CD4-positive, alpha-beta T cell treated with Interleukin-21 for 1 hour (primary cell): ENCODE results near the gene DRG2.

Source experiments
- DNase-seq: peaks from one replicate; pipeline ENCODE4 v3.0.0-alpha.2; 2020

Gene DRG2

DNA sequence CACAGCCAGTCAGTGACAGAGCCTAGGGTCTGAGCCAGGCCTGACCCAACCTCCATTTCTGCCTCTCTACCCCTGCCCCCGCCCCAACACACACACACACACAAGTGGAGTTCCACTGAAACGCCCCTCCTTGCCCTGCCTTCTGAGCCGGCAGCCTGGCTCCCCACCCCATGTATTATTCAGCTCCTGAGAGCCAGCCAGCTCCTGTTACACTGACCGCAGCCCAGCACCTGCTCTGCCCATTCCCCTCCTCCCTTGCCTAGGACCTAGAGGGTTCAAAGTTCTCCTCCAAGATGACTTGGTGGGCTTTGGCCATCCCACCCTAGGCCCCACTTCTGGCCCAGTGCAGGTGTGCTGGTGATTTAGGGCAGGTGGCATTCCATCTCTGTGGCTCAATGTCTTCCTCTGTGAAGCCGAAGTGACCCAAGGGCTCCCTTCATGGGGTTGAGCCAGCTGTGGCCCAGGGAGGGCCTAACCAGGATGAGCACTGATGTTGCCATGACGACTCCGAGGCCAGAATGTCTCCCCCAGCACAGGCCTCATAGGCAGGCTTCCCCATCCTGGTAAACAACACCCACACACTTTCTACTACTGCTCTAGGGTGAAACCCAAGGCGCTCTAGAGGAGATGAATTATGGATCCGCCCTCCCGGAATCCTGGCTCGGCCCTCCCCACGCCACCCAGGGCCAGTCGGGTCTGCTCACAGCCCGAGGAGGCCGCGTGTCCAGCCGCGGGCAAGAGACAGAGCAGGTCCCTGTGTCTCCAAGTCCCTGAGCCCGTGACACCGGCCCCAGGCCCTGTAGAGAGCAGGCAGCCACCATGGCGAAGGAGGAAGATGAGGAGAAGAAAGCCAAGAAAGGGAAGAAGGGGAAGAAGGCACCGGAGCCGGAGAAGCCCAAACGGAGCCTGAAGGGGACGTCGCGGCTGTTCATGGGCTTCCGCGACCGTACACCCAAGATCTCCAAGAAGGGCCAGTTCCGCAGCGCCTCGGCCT lies 30.5 kb downstream of the DRG2 start:
- DNase-seq: no peak

GRCh38 chr17:18119166-18119745 lies 31.5 kb downstream of the DRG2 start:
- no peak for DNase-seq

GRCh38 chr17:18119938-18120337 lies 32.2 kb downstream of the DRG2 start:
- DNase-seq: no peak

DNA sequence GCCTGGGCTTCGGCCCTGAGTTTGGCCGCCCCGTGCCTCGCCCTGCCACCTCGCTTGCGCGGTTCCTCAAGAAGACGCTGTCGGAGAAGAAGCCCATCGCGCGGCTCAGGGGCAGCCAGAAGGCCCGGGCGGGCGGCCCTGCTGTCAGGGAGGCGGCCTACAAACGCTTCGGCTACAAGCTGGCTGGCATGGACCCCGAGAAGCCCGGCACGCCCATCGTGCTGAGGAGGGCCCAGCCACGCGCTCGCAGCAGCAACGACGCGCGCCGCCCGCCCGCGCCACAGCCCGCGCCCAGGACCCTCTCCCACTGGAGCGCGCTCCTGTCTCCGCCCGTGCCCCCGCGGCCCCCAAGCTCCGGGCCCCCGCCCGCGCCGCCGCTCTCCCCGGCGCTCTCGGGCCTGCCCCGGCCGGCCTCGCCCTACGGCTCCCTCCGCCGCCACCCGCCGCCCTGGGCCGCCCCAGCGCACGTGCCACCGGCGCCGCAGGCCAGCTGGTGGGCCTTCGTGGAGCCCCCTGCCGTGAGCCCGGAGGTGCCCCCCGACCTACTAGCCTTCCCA lies 32.8 kb downstream of the DRG2 start:
- no peak for DNase-seq

GRCh38 chr17:18121144-18121910 lies 33.6 kb downstream of the DRG2 start:
- no peak for DNase-seq

- DNase-seq: no peak
Measured at GRCh38 chr17:18122990-18123753, 35.4 kb downstream of the DRG2 start.

GRCh38 chr17:18124345-18125126 lies 36.8 kb downstream of the DRG2 start:
- DNase-seq: no peak

GRCh38 chr17:18129041-18129502 lies 41.3 kb downstream of the DRG2 start:
- no peak for DNase-seq

- no peak for DNase-seq
Measured at GRCh38 chr17:18132711-18133110, 45.0 kb downstream of the DRG2 start.

DNA sequence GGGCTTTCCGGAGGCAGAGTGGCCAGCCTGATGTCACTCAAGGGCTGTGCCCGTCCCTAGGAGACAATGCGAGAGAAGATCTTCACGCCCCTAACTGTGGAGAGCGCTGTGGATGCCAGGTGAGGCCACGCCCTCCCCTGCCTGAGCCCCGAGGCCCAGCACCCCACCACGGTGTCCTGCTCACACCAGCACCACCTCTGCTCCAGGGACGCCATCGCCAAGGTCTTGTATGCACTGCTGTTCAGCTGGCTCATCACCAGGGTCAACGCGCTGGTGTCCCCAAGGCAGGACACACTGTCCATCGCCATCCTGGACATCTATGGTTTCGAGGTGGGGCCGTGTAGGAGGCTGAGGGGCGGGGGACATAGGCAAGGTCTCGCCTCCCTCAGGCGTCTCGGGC lies 48.6 kb downstream of the DRG2 start:
- no peak for DNase-seq

DNA sequence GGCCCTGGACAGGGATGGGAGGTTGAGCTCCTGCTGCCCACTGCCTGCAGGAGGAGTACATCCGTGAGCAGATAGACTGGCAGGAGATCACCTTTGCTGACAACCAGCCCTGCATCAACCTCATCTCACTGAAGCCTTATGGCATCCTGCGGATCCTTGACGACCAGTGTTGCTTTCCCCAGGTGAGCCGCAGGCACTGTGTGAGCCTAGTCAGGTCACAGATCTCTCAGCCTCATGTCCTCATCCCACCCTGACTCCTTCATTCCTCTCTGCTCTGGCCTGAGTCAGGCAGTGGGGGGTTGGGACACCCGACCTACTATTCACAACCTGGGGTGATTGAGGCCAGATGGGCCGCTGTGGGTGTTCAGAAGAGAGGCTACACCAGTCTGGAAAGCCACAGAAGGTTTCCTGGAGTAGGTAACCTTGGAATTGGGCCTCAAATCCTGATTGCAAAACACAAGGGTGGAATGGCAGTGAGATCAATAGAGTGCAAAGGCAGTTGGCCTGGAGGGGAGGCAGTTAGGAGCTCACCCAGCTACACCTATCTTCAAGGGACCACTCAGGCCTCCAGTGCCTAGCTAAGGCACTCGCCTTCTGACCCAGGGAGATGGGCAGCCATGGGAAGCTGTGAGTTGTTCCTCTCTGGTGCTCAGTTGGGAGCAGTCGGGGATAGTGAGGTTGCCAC lies 50.5 kb downstream of the DRG2 start:
- no peak for DNase-seq

- no peak for DNase-seq
Measured at GRCh38 chr17:18139092-18139491, 51.3 kb downstream of the DRG2 start.

DNA sequence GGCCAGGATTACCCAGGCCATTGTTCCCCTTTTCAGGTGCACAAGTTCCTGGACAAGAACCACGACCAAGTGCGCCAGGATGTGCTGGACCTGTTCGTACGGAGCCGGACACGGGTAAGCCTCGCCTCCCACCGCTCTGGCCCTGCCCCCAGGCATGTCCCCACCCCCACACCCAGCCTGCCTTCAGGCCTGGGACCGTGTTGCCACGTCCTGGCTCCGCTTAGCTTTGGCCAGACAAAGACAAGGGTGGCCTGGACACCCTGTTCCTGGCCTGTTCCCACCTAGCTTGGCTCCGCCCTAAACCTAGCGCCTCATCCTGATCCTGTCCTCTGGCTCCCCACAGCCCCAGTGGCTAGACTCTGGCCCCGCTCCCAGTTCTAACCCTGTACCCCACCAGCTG lies 51.8 kb downstream of the DRG2 start:
- DNase-seq: no peak

- no peak for DNase-seq
Measured at GRCh38 chr17:18139949-18140348, 52.2 kb downstream of the DRG2 start.

DNA sequence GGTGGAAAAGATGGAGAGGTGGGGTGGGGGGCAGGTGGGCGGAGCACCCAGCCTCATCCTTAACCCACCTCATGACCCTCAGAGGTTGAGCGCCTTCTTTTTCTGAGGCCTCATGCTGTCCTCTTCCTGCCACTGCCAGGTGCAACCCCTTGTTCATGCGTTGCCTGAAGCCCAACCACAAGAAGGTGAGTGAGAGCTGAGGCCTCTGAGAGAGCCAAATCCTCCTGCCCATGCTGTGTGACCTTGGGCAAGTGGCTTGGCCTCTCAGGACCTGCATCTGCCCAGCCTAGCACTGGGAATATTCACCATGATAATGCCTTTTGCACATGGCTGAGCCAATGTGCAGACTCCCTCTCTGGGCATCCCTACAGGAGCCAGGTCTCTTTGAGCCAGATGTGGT lies 52.9 kb downstream of the DRG2 start:
- no peak for DNase-seq

DNA sequence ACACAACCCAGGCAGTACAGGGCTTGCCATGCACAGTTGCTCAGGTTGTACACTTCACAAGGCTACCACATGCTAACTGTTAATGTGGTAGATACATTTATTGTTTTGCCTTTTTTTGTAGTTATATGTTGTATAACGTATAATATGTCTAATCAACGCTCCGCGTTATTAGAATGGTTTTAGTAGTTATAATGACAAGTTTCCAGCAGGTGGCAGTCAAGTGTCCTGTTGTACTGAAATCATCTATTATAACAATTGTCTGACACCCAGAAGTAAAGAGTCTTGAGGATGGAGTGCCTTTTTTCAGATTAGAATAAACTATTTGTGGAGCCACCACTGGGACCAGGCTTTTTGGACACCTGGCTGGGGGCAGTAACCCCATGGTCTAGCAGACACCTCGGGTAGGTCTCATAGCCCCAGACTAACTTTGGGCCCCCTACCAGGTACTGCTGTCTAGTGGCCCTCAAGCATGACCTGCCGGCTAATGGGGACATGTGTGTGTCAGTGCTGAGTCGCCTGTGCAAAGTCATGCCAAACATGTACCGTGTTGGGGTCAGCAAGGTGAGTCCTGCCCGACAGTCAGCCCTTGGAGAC lies 53.6 kb downstream of the DRG2 start:
- DNase-seq: peak; percentile 72

- DNase-seq: no peak
Measured at GRCh38 chr17:18142417-18142816, 54.7 kb downstream of the DRG2 start.

DNA sequence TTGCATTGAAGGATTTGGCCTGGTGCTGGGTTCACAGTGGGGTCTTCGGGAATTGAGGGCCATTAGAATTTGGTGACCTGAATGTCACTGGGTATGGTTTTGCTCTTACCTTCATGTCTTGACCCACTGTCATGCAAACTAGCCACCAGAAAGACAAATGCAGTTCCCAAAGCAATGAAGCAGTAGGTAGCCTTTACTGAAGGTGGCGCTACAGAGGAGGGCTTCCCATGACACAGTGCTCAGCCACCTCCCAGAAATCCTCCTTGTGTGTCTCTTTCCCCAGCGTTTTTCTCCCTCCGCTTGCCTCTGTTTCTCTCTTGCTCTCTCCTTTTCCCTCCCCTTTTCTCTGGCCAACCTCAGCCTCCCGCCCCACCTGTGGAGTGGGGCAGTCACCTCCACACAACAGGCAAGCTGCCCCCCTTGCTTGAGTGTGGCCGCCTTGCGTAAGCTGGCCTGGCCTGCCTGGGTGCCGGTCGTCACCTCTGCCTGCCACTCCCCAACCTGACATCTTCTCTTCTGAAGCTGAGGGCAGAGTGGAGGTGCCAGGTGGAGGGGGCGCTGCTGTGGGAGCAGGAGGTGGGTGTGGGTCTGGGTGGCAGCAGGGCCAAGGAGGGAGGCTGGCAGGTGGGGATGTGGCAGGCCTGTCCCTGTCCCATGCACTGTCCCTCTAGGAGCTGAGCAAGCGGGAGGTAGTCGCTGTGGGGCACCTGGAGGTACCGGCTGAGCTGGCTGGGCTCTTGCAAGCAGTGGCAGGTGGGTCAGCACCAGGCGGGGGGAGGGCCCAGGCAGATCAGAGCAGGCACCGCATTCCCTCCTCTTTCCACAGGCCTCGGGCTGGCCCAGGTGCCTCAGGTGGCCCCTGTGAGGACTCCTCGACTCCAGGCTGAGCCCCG lies 55.5 kb downstream of the DRG2 start:
- no peak for DNase-seq

DNA sequence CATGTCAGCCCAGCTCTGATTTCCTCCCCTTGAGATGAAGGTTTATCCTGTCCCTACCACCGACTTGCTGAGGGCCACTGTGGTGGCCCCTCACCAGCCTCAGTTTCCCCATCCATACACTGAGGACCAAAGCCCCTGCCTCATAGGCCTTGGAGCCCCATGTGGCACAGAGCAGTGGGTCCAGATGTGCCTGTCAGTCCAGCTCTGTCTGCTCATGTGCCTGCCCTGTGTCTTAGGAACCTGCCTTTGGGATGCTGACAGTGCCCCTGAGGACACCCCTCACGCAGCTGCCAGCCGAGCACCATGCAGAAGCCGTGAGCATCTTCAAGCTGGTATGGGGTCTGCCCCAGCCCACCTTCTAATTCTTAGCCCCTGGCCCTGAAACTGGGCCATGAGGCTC lies 56.5 kb downstream of the DRG2 start:
- DNase-seq: no peak
